Astrocyte (in vitro differentiated cells and primary cell): ENCODE results near the gene RAD50. TPM values are rescaled to one million over a fixed set of nuclear protein-coding genes. Genes with fewer than 3 reads are reported as not detected.
A peak's percentile ranks its signal among the peaks of the same experiment; 100 is the strongest.

Experiments
- DNase-seq: peaks from one replicate; pipeline ENCODE4 v3.0.0-alpha.2; 2010; ENCODE audit warnings: low read depth
- FAIRE-seq: peaks from 2 replicates; lab custom pipeline; 2011; peaks lifted over from hg19 to GRCh38; lab: Jason Lieb, UNC
- H2AFZ ChIP-seq: 2 replicates; pipeline ENCODE4 v1.6.0; 2012; ENCODE audit warnings: low read depth, low read length, inconsistent platforms
- H3K27ac ChIP-seq: 2 replicates; pipeline ENCODE4 v1.5.1; 2011; ENCODE audit warnings: low read depth, low read length, inconsistent platforms
- H3K27me3 ChIP-seq: 2 replicates; pipeline ENCODE4 v1.6.0; 2011; ENCODE audit warnings: low read length, inconsistent platforms; ENCODE audit not compliant: insufficient read depth
- H3K36me3 ChIP-seq: 2 replicates; pipeline ENCODE4 v1.5.1; 2011; ENCODE audit warnings: low read length, inconsistent platforms; ENCODE audit not compliant: insufficient read depth
- H3K4me1 ChIP-seq: 2 replicates; pipeline ENCODE4 v1.5.1; 2011; ENCODE audit warnings: low read length, inconsistent platforms; ENCODE audit not compliant: insufficient read depth
- H3K4me2 ChIP-seq: 2 replicates; pipeline ENCODE4 v1.6.0; 2012; ENCODE audit warnings: low read length, inconsistent platforms
- H3K4me3 ChIP-seq: 2 replicates; pipeline ENCODE4 v1.5.1; 2011; ENCODE audit warnings: low read depth, mild to moderate bottlenecking, low read length, inconsistent platforms; ENCODE audit not compliant: insufficient read depth
- H3K79me2 ChIP-seq: 2 replicates; pipeline ENCODE4 v1.6.0; 2012; ENCODE audit warnings: mild to moderate bottlenecking, low read length, inconsistent platforms; ENCODE audit not compliant: insufficient read depth
- H3K9ac ChIP-seq: 2 replicates; pipeline ENCODE4 v1.6.0; 2012; ENCODE audit warnings: mild to moderate bottlenecking, low read length, inconsistent platforms
- H3K9me3 ChIP-seq: 2 replicates; pipeline ENCODE4 v1.5.1; 2012; ENCODE audit warnings: low read depth, mild to moderate bottlenecking, low read length, inconsistent platforms; ENCODE audit not compliant: insufficient read depth
- H4K20me1 ChIP-seq: 2 replicates; pipeline ENCODE4 v1.6.0; 2012; ENCODE audit warnings: low read length, inconsistent platforms; ENCODE audit not compliant: insufficient read depth
- H3K27ac Mint-ChIP-seq: one replicate; pipeline ENCODE4 v1.8.0; 2021; ENCODE audit warnings: mild to moderate bottlenecking, mixed read lengths; ENCODE audit not compliant: unreplicated experiment
- H3K27me3 Mint-ChIP-seq: one replicate; pipeline ENCODE4 v1.8.0; 2021; ENCODE audit warnings: low read depth, mixed read lengths; ENCODE audit not compliant: unreplicated experiment
- H3K36me3 Mint-ChIP-seq: one replicate; pipeline ENCODE4 v1.8.0; 2021; ENCODE audit warnings: low read depth, mixed read lengths; ENCODE audit not compliant: unreplicated experiment
- H3K4me1 Mint-ChIP-seq: one replicate; pipeline ENCODE4 v1.8.0; 2021; ENCODE audit warnings: low read depth, mixed read lengths; ENCODE audit not compliant: unreplicated experiment
- H3K4me3 Mint-ChIP-seq: one replicate; pipeline ENCODE4 v1.8.0; 2021; ENCODE audit warnings: mild to moderate bottlenecking, moderate library complexity, mixed read lengths; ENCODE audit not compliant: unreplicated experiment
- H3K9me3 Mint-ChIP-seq: one replicate; pipeline ENCODE4 v1.8.0; 2021; ENCODE audit warnings: mild to moderate bottlenecking, mixed read lengths; ENCODE audit not compliant: unreplicated experiment
- EZH2 ChIP-seq: IDR thresholded peaks from 2 replicates; pipeline ENCODE4 v1.6.1; 2012; ENCODE audit warnings: mild to moderate bottlenecking, low read length, inconsistent platforms; ENCODE audit not compliant: insufficient read depth
- total RNA-seq: library from RNA; stranded (reverse); gene quantifications from 2 replicates; pipeline ENCODE4 v1.2.1, GENCODE V29; 2021
- TF ChIP-seq, protein P1 (sequence below): IDR thresholded peaks from 2 replicates; pipeline ENCODE4 v1.5.1; 2011; ENCODE audit warnings: low read depth, mild to moderate bottlenecking, inconsistent platforms, low read length, moderate library complexity; ENCODE audit not compliant: insufficient read depth

RAD50 gene
- total RNA-seq, 1 donor from 2014 or later, result 26.8 TPM

DNA sequence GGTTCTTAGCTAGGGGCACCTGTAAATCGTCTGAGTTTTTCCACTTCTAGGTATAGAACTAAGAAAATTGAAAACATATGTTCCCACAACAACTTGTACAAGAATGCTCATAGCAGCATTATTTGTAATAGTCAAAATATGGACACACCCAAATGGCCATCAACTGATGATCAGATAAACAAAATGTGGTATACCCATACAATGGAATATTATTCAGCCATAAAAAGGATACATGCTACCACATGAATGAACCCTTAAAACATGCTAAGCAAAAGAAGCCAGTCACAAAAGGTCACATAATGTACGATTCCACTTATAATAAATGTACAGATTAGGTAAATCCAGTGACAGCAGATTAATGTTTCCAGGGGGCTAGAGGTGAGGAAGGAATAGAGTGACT is 55.2 kb downstream of the RAD50 start:
- Mint-ChIP-seq H3K9me3 (no peaks in the 10 kb centered on the region), H3K4me1 (no peaks in the 10 kb centered on the region), H3K27me3 (no peaks in the 10 kb centered on the region), H3K4me3 (no peak overlapping the region), H3K36me3 (peaks cover 5% of the 10 kb centered on the region), H3K27ac (no peak overlapping the region)
- FAIRE-seq, result peak; percentile 55
- H3K27ac ChIP-seq, result no peak overlapping the region
- H3K4me1 ChIP-seq, result no peaks in the 10 kb centered on the region
- H3K36me3 ChIP-seq, result peaks cover 17% of the 10 kb centered on the region
- H3K9ac ChIP-seq, result no peak overlapping the region
- H2AFZ ChIP-seq, result no peak overlapping the region
- H3K79me2 ChIP-seq, result no peaks in the 10 kb centered on the region
- no peak for TF ChIP-seq EZH2
- TF ChIP-seq, protein P1, sequence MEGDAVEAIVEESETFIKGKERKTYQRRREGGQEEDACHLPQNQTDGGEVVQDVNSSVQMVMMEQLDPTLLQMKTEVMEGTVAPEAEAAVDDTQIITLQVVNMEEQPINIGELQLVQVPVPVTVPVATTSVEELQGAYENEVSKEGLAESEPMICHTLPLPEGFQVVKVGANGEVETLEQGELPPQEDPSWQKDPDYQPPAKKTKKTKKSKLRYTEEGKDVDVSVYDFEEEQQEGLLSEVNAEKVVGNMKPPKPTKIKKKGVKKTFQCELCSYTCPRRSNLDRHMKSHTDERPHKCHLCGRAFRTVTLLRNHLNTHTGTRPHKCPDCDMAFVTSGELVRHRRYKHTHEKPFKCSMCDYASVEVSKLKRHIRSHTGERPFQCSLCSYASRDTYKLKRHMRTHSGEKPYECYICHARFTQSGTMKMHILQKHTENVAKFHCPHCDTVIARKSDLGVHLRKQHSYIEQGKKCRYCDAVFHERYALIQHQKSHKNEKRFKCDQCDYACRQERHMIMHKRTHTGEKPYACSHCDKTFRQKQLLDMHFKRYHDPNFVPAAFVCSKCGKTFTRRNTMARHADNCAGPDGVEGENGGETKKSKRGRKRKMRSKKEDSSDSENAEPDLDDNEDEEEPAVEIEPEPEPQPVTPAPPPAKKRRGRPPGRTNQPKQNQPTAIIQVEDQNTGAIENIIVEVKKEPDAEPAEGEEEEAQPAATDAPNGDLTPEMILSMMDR, result no peak
- no peak overlapping the region for H3K4me3 ChIP-seq
- no peak overlapping the region for H3K4me2 ChIP-seq
- DNase-seq, result no peak
- H3K9me3 ChIP-seq, result no peaks in the 10 kb centered on the region
- H4K20me1 ChIP-seq, result no peaks in the 10 kb centered on the region
- H3K27me3 ChIP-seq, result no peaks in the 10 kb centered on the region

DNA sequence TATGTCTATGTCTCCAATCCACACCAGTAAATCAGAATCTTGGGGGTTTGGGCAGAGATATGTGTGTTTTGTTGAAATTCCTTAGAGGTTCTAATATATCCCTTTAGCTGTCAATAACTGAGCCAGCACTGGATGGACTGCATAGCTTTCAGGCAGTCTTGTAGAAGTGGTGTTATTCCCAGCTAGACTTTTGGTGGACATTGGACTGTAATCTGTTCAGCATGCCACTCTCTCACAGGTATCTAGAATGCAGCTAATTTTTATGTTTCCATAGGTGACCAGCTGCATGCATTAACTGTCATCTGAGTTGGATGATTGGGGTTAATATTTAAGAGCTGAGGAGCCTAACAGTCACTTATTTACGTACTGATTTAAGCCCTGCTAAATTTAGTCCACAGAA is 56.1 kb downstream of the RAD50 start:
- Histone ChIP-seq H3K4me3 (no peak overlapping the region), H3K4me2 (no peak overlapping the region), H3K27me3 (no peaks in the 10 kb centered on the region), H3K36me3 (peaks cover 17% of the 10 kb centered on the region), H3K9ac (no peak overlapping the region), H2AFZ (no peak overlapping the region), H4K20me1 (no peaks in the 10 kb centered on the region), H3K27ac (no peak overlapping the region), H3K79me2 (no peaks in the 10 kb centered on the region), H3K4me1 (no peaks in the 10 kb centered on the region), H3K9me3 (no peaks in the 10 kb centered on the region)
- Mint-ChIP-seq H3K4me1 (no peaks in the 10 kb centered on the region), H3K9me3 (no peaks in the 10 kb centered on the region), H3K27me3 (no peaks in the 10 kb centered on the region), H3K27ac (no peak overlapping the region), H3K4me3 (no peak overlapping the region), H3K36me3 (peaks cover 5% of the 10 kb centered on the region)
- TF ChIP-seq, protein P1, result no peak
- no peak for TF ChIP-seq EZH2
- FAIRE-seq (no peak), DNase-seq (no peak)

DNA sequence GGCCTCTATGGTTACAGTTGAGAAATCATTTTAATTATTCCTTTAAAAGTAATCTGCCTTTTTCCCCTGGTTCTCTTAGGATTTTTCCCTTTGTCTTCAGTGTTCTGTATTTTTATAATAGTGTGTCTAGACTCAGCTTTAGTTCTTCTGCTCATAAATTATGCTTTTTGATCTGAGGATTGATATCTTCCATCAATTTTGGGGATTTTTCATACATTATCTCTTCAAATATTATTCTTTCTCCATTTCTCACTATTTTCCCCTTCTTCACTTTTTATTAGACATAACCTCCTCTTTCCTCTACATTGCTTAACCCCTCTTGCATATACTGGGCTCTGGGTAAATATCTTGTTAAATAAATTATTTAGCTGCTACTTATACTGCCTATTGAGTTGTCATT is 64.9 kb downstream of the RAD50 start:
- Histone ChIP-seq H3K9me3 (no peaks in the 10 kb centered on the region), H3K27ac (no peak overlapping the region), H4K20me1 (no peaks in the 10 kb centered on the region), H3K4me1 (no peaks in the 10 kb centered on the region), H2AFZ (no peak overlapping the region), H3K79me2 (no peaks in the 10 kb centered on the region), H3K9ac (no peak overlapping the region), H3K27me3 (no peaks in the 10 kb centered on the region), H3K4me2 (no peak overlapping the region), H3K36me3 (peaks cover 7% of the 10 kb centered on the region), H3K4me3 (no peak overlapping the region)
- Mint-ChIP-seq H3K4me3 (no peak overlapping the region), H3K27me3 (no peaks in the 10 kb centered on the region), H3K36me3 (peaks cover 3% of the 10 kb centered on the region), H3K4me1 (no peaks in the 10 kb centered on the region), H3K27ac (no peak overlapping the region), H3K9me3 (no peaks in the 10 kb centered on the region)
- FAIRE-seq (no peak), DNase-seq (no peak)
- TF ChIP-seq, protein P1, result no peak
- no peak for TF ChIP-seq EZH2
